SK-N-SH (cell line): ENCODE measurements around the gene HOXD11. TPM values are rescaled to one million over a fixed set of nuclear protein-coding genes. Genes with fewer than 3 reads are reported as not detected.

Experiments used
- CTCF ChIA-PET: fragments of 300-600, 350-600 bp; formaldehyde crosslinking; extraction: SDS; loops from one replicate; lab custom pipeline; 2021; lab: Yijun Ruan, JAX
- POLR2A ChIA-PET: fragments of 350-600 bp; sonication (Branson Sonifier 250); formaldehyde crosslinking; extraction: SDS; loops from one replicate; lab custom pipeline; 2020; ENCODE audit warnings: antibody characterized with exemption, inconsistent platforms; lab: Yijun Ruan, JAX
- DNase-seq: peaks from one replicate; pipeline ENCODE4 v3.0.0; 2012
- H2AFZ ChIP-seq: fragments of 200-600 bp; sonication (generic); 2 replicates; pipeline ENCODE4 v1.8.1; 2016; ENCODE audit warnings: antibody characterized with exemption, mild to moderate bottlenecking, low read depth
- H3F3A ChIP-seq: fragments of 200-600 bp; sonication (generic); replicated peaks from 2 replicates; pipeline ENCODE3; 2016; ENCODE audit warnings: antibody characterized with exemption, mild to moderate bottlenecking; ENCODE audit not compliant: insufficient read depth
- H3K27ac ChIP-seq, 2 experiments: fragments of 200-500 bp in 1 of 2; fragments of 200-600 bp in 1 of 2; sonication (Bioruptor generic) in 1 of 2; sonication (generic), shearing (Covaris generic) in 1 of 2; 2 replicates each; pipeline versions ENCODE4 v1.5.1 to v1.6.1; 2014 to 2016; ENCODE audit warnings: low read depth in 2 of 2, inconsistent platforms in 1 of 2, low read length in 1 of 2, mild to moderate bottlenecking in 1 of 2, mixed read lengths in 1 of 2
- H3K27me3 ChIP-seq: fragments of 200-600 bp; sonication (generic), shearing (Covaris generic); 2 replicates; pipeline ENCODE4 v1.6.1; 2016; ENCODE audit warnings: mixed run types; ENCODE audit not compliant: insufficient read depth
- H3K36me3 ChIP-seq, 2 experiments: fragments of 200-500 bp in 1 of 2; fragments of 200-600 bp in 1 of 2; sonication (Bioruptor generic) in 1 of 2; sonication (generic) in 1 of 2; replicated peaks in 1 of 2; 2 replicates each; pipeline versions ENCODE3 to v1.5.1; 2014 to 2016; ENCODE audit warnings: low read length in 1 of 2, mild to moderate bottlenecking in 1 of 2; ENCODE audit not compliant: insufficient read depth in 2 of 2, control insufficient read depth in 1 of 2
- H3K4me1 ChIP-seq, 2 experiments: fragments of 200-500 bp in 1 of 2; fragments of 200-600 bp in 1 of 2; sonication (Bioruptor generic) in 1 of 2; sonication (generic), shearing (Covaris generic) in 1 of 2; 2 replicates each; pipeline versions ENCODE4 v1.5.1 to v1.6.1; 2014 to 2016; ENCODE audit warnings: low read depth in 1 of 2, low read length in 1 of 2, mixed run types in 1 of 2; ENCODE audit not compliant: insufficient read depth in 2 of 2, control insufficient read depth in 1 of 2
- H3K4me2 ChIP-seq: fragments of 200-600 bp; sonication (generic), shearing (Covaris generic); 2 replicates; pipeline ENCODE4 v1.6.1; 2017; ENCODE audit warnings: mixed run types
- H3K4me3 ChIP-seq, 2 experiments: fragments of 200-500 bp in 1 of 2; fragments of 200-600 bp in 1 of 2; sonication (Bioruptor generic) in 1 of 2; sonication (generic), shearing (Covaris generic) in 1 of 2; 2 replicates each; pipeline versions ENCODE4 v1.5.1 to v1.8.1; 2014 to 2016; ENCODE audit warnings: low read depth in 2 of 2, inconsistent platforms in 1 of 2, low read length in 1 of 2, mild to moderate bottlenecking in 1 of 2, mixed read lengths in 1 of 2, moderate library complexity in 1 of 2
- H3K79me2 ChIP-seq: fragments of 200-600 bp; sonication (generic); 2 replicates; pipeline ENCODE4 v1.8.1; 2017; ENCODE audit warnings: mild to moderate bottlenecking; ENCODE audit not compliant: insufficient read depth
- H3K9ac ChIP-seq: fragments of 200-600 bp; sonication (generic); 2 replicates; pipeline ENCODE4 v1.6.1; 2017; ENCODE audit warnings: mixed run types
- H3K9me2 ChIP-seq: fragments of 200-600 bp; sonication (generic); 2 replicates; pipeline ENCODE4 v1.6.1; 2017; ENCODE audit warnings: mixed run types
- H3K9me3 ChIP-seq: fragments of 200-600 bp; sonication (generic); 2 replicates; pipeline ENCODE4 v1.6.1; 2017; ENCODE audit warnings: mixed run types, mild to moderate bottlenecking, moderate library complexity
- H4K20me1 ChIP-seq: fragments of 200-600 bp; sonication (generic); 2 replicates; pipeline ENCODE4 v1.6.1; 2017; ENCODE audit warnings: mild to moderate bottlenecking, mixed run types; ENCODE audit not compliant: insufficient read depth
- FOXM1 ChIP-seq: IDR thresholded peaks from 2 replicates; pipeline ENCODE4 v1.4.0; 2012; ENCODE audit warnings: low read depth, mild to moderate bottlenecking
- MEF2A ChIP-seq: IDR thresholded peaks from 2 replicates; pipeline ENCODE4 v1.4.0; 2012; ENCODE audit warnings: low read depth, borderline replicate concordance
- NFIC ChIP-seq: IDR thresholded peaks from 2 replicates; pipeline ENCODE4 v1.4.0; 2012; ENCODE audit warnings: borderline replicate concordance
- NRF1 ChIP-seq: IDR thresholded peaks from 2 replicates; pipeline ENCODE4 v1.6.1; 2012; ENCODE audit warnings: low read depth, mild to moderate bottlenecking, low read length
- REST ChIP-seq: IDR thresholded peaks from 2 replicates; pipeline ENCODE4 v1.6.1; 2012; ENCODE audit warnings: mild to moderate bottlenecking, low read depth, low read length, moderate library complexity
- SIN3A ChIP-seq: IDR thresholded peaks from 2 replicates; pipeline ENCODE4 v1.6.1; 2012; ENCODE audit warnings: low read depth, mild to moderate bottlenecking, low read length, moderate library complexity, borderline replicate concordance
- SMC3 ChIP-seq: IDR thresholded peaks from 2 replicates; pipeline ENCODE4 v1.6.1; 2012; ENCODE audit warnings: low read depth, low read length, improper control_type of control experiment
- USF2 ChIP-seq: fragments of 150-350 bp; IDR thresholded peaks from 2 replicates; pipeline ENCODE4 v1.6.1; 2017; ENCODE audit warnings: antibody characterized with exemption, low read length, low read depth, borderline replicate concordance
- WGBS: methylation state at CpG from one replicate; pipeline ENCODE4 v1.1.6; 2017; ENCODE audit warnings: low lambda C conversion rate; 5-methylcytosine and 5-hydroxymethylcytosine counted together
- polyA plus RNA-seq, 3 experiments: library from polyadenylated mRNA; depleted of rRNA; stranded (reverse); fragments of >200 nt; gene quantifications; 2 replicates each; pipeline ENCODE4 v1.2.3, GENCODE V29; 2012
- TF ChIP-seq, protein P1 (sequence below): fragments of 150-350 bp; IDR thresholded peaks from 2 replicates; pipeline ENCODE4 v1.6.1; 2016; ENCODE audit warnings: mild to moderate bottlenecking, low read depth, low read length

The HOXD11 gene
- polyA plus RNA-seq, 1 of the 3 experiments (the other 2 are of a cell fraction), result not detected

DNA sequence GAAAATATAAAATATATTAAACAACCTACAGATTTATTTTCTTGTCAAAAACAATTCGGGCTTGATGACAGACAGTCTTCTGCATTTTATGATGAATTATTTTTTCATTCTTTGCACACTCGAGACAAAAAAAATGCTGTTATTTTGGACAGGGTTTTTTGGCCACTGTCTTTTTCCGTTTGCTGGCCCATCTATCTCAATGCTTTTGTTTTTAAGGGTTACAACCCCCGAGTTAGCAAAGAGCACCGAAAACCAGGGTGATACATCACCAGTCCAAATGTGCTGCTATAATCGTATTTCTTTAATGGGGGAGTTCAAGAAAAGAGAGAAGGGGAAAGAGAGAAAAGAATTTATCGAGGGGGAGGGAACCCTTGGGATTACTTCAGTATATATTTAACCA lies 31.0 kb upstream of the HOXD11 start (continued):
- TF ChIP-seq REST, result no peak
- TF ChIP-seq SMC3, result no peak
- no peak for TF ChIP-seq USF2
- no peak for TF ChIP-seq MEF2A
- TF ChIP-seq NRF1, result no peak
- TF ChIP-seq SIN3A, result no peak
- TF ChIP-seq NFIC, result no peak
- TF ChIP-seq, all 33 proteins: peak for 0

DNA sequence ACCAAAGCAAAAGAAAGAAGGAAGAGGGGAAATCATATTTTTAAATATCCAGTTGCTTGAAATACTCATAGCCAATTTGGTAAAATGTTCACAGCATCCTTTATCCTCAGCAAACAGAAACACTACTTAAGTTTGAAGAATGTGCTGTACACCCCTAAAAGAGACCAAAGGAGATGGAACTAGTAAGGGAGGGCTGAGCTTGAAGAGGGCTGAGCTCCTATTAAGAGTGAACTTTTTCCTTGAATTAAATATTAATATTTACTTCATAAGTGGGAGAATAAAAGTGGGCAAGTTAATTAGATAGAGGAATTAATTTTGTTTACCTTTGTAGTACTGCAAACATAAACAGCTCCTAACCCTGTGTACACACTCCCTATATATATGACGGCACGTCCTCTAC lies 30.3 kb upstream of the HOXD11 start:
- 81% methylated on average over 2 of the region's 2 CpGs for WGBS

More for the DNA sequence above, 30.3 kb upstream of the HOXD11 start:
- H3K4me2 ChIP-seq, result no peak overlapping the region
- peaks cover 0 to 10% of the 10 kb centered on the region in 2 experiments; a peak in 1 of 4 replicates for H3K4me1 ChIP-seq
- CTCF ChIA-PET, result interaction anchor here (0.6 to 1.6 kb wide), 3 partner anchors 386 to 709 kb away, joined by 3 to 4 read pairs (median 3); no protein-coding TSS in a partner anchor
- H3K27ac ChIP-seq, result no peak overlapping the region
- peaks cover 38% of the 10 kb centered on the region for H3K27me3 ChIP-seq
- no peak overlapping the region for H3K4me3 ChIP-seq
- no peaks in the 10 kb centered on the region for H3K36me3 ChIP-seq
- DNase-seq, result no peak
- peaks cover 3% of the 10 kb centered on the region for H3F3A ChIP-seq
- H2AFZ ChIP-seq, result no peak overlapping the region
- H3K9me3 ChIP-seq, result no peaks in the 10 kb centered on the region
- no peaks in the 10 kb centered on the region for H3K79me2 ChIP-seq
- H3K9me2 ChIP-seq, result no peaks in the 10 kb centered on the region
- TF ChIP-seq MEF2A (no peak), FOXM1 (no peak)
- TF ChIP-seq, protein P1, sequence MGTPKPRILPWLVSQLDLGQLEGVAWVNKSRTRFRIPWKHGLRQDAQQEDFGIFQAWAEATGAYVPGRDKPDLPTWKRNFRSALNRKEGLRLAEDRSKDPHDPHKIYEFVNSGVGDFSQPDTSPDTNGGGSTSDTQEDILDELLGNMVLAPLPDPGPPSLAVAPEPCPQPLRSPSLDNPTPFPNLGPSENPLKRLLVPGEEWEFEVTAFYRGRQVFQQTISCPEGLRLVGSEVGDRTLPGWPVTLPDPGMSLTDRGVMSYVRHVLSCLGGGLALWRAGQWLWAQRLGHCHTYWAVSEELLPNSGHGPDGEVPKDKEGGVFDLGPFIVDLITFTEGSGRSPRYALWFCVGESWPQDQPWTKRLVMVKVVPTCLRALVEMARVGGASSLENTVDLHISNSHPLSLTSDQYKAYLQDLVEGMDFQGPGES, result no peak
- POLR2A ChIA-PET, result no interaction called here
- no peak overlapping the region for H3K9ac ChIP-seq
- peaks cover 9% of the 10 kb centered on the region; the same call in 1 of the 2 replicates for H4K20me1 ChIP-seq
